K562 (cell line): ENCODE results near the gene TAS2R8. TPM values are rescaled to one million over a fixed set of nuclear protein-coding genes. Genes with fewer than 3 reads are reported as not detected.

Experiments used
- ATAC-seq: fragments of 200-7000 bp; cut with Tn5 transposase; 3 replicates; pipeline ENCODE4 v1.9.1; 2020; ENCODE audit warnings: moderate library complexity
- BruUV-seq: library from RNA; stranded (reverse); fragments of 400-500 nt; replicated peaks from 2 replicates; lab custom pipeline; 2021; lab: Mats Ljungman, UMichigan
- CTCF ChIA-PET: fragments of 300-600 bp; formaldehyde crosslinking; extraction: SDS; loops from one replicate; lab custom pipeline; 2021; ENCODE audit warnings: low intra/inter-chr PET ratio; lab: Yijun Ruan, JAX
- POLR2A ChIA-PET: fragments of 300-600, 350-650 bp; sonication (Branson Sonifier 250); formaldehyde crosslinking; extraction: SDS; loops from one replicate; lab custom pipeline; 2021; ENCODE audit warnings: antibody characterized with exemption, inconsistent platforms; lab: Yijun Ruan, JAX
- DNase-seq, 4 experiments: peaks; one replicate each; pipeline versions ENCODE4 v3.0.0 to v3.0.0-alpha.2; 2011 to 2018; ENCODE audit warnings: low spot score in 3 of 4, mixed read lengths in 3 of 4; ENCODE audit errors: extremely low read depth in 1 of 4
- FAIRE-seq: peaks from 2 replicates; lab custom pipeline; 2011; peaks lifted over from hg19 to GRCh38; lab: Jason Lieb, UNC
- H2AFZ ChIP-seq: 2 replicates; pipeline ENCODE4 v1.6.0; 2011; ENCODE audit warnings: low read depth, low read length, control low read depth, inconsistent platforms
- H3K27ac ChIP-seq: fragments of 200-600 bp; 3 replicates; pipeline ENCODE4 v1.8.0; 2011; ENCODE audit warnings: low read depth, mild to moderate bottlenecking, control low read depth, inconsistent platforms, low read length, moderate library complexity, mixed read lengths; ENCODE audit errors: extremely low read depth
- H3K27me3 ChIP-seq, 2 experiments: fragments of 300-600 bp in 1 of 2; 2 replicates in 1 of 2; 3 replicates in 1 of 2; pipeline versions ENCODE4 v1.6.0 to v1.8.0; 2011; ENCODE audit warnings: inconsistent platforms in 2 of 2, low read length in 2 of 2, mild to moderate bottlenecking in 1 of 2, mixed read lengths in 1 of 2, moderate library complexity in 1 of 2; ENCODE audit not compliant: control insufficient read depth in 2 of 2, insufficient read depth in 2 of 2
- H3K36me3 ChIP-seq: fragments of 300-600 bp; 3 replicates; pipeline ENCODE4 v1.8.0; 2011; ENCODE audit warnings: mild to moderate bottlenecking, low read length, inconsistent platforms; ENCODE audit not compliant: control insufficient read depth, insufficient read depth
- H3K4me1 ChIP-seq, 2 experiments: fragments of 200-600 bp in 1 of 2; replicated peaks in 1 of 2; 2 replicates in 1 of 2; 3 replicates in 1 of 2; pipeline versions ENCODE4 v1.5.1 to v1.8.0; 2011; ENCODE audit warnings: inconsistent platforms in 2 of 2, low read length in 2 of 2, mild to moderate bottlenecking in 1 of 2, mixed read lengths in 1 of 2, moderate library complexity in 1 of 2; ENCODE audit not compliant: control insufficient read depth in 2 of 2, insufficient read depth in 2 of 2
- H3K4me2 ChIP-seq: 2 replicates; pipeline ENCODE4 v1.6.1; 2011; ENCODE audit warnings: low read length, control low read depth, inconsistent platforms, mixed read lengths; ENCODE audit not compliant: insufficient read depth
- H3K4me3 ChIP-seq: fragments of 200-600 bp; sonication (generic), shearing (Covaris generic); 2 replicates; pipeline ENCODE4 v1.5.1; 2016; ENCODE audit warnings: control low read depth, inconsistent platforms
- H3K79me2 ChIP-seq: fragments of 200-600 bp; 3 replicates; pipeline ENCODE4 v1.8.0; 2011; ENCODE audit warnings: low read length, inconsistent platforms; ENCODE audit not compliant: control insufficient read depth, insufficient read depth
- H3K9ac ChIP-seq, 2 experiments: 2 replicates each; pipeline versions ENCODE4 v1.6.0 to v1.6.1; 2011; ENCODE audit warnings: low read depth in 2 of 2, low read length in 2 of 2, control low read depth in 1 of 2, inconsistent platforms in 1 of 2, mild to moderate bottlenecking in 1 of 2, mixed read lengths in 1 of 2; ENCODE audit not compliant: insufficient read depth in 1 of 2
- H3K9me1 ChIP-seq: one replicate; pipeline ENCODE4 v1.6.0; 2011; ENCODE audit warnings: inconsistent platforms, mild to moderate bottlenecking, low read length, moderate library complexity; ENCODE audit not compliant: control insufficient read depth, insufficient read depth
- H3K9me3 ChIP-seq: replicated peaks from 2 replicates; pipeline ENCODE4 v1.5.1; 2011; ENCODE audit warnings: low read depth, low read length, inconsistent platforms; ENCODE audit not compliant: control insufficient read depth, insufficient read depth
- H4K20me1 ChIP-seq: replicated peaks from 2 replicates; pipeline ENCODE4 v1.6.1; 2011; ENCODE audit warnings: low read length, inconsistent platforms, mixed read lengths; ENCODE audit not compliant: control insufficient read depth, insufficient read depth
- CBFA2T2 ChIP-seq: fragments of 450-650 bp; conservative IDR thresholded peaks from 2 replicates; pipeline ENCODE4 v1.6.1; 2017; ENCODE audit warnings: mild to moderate bottlenecking
- CUX1 ChIP-seq: fragments of 200-800 bp; sonication (Bioruptor generic); IDR thresholded peaks from 2 replicates; pipeline ENCODE4 v1.6.1; 2016; ENCODE audit warnings: missing genetic modification characterization, missing compliant biosample characterization
- DEAF1 ChIP-seq: fragments of 450-650 bp; formaldehyde crosslinking; IDR thresholded peaks from 2 replicates; pipeline ENCODE4 v1.4.0; 2020; ENCODE audit warnings: mild to moderate bottlenecking, moderate library complexity
- GABPB2 ChIP-seq: fragments of 250-450 bp; sonication (Bioruptor Pico); conservative IDR thresholded peaks from 2 replicates; pipeline ENCODE4 v1.5.1; 2021; ENCODE audit warnings: mild to moderate bottlenecking
- IFI16 ChIP-seq: fragments of 250-450 bp; sonication (Bioruptor Pico); IDR thresholded peaks from 2 replicates; pipeline ENCODE4 v2.1.2; 2022; ENCODE audit warnings: mild to moderate bottlenecking, inconsistent platforms
- KDM1A ChIP-seq, 2 experiments: fragments of 450-650 bp; IDR thresholded peaks; 2 replicates each; pipeline ENCODE4 v1.6.1; 2016; ENCODE audit warnings: mild to moderate bottlenecking in 2 of 2
- PHF20 ChIP-seq: fragments of 450-650 bp; IDR thresholded peaks from 2 replicates; pipeline ENCODE4 v1.6.1; 2018; ENCODE audit not compliant: partially characterized antibody
- SP1 ChIP-seq: sonication (generic); formaldehyde crosslinking; IDR thresholded peaks from 2 replicates; pipeline ENCODE4 v1.8.1; 2022; ENCODE audit warnings: mild to moderate bottlenecking, missing genetic modification reagents
- TOE1 ChIP-seq, 2 experiments: fragments of 450-650 bp in 1 of 2; sonication (generic) in 1 of 2; formaldehyde crosslinking in 1 of 2; IDR thresholded peaks; 2 replicates each; pipeline versions ENCODE4 v1.7.1 to v1.8.0; 2016 to 2022; ENCODE audit warnings: borderline replicate concordance in 2 of 2, mild to moderate bottlenecking in 2 of 2, antibody characterized with exemption in 1 of 2, inconsistent platforms in 1 of 2, low read depth in 1 of 2, missing genetic modification reagents in 1 of 2, moderate library complexity in 1 of 2
- ZNF778 ChIP-seq: fragments of 450-650 bp; formaldehyde crosslinking; IDR thresholded peaks from 2 replicates; pipeline ENCODE4 v1.4.0; 2020; ENCODE audit warnings: mild to moderate bottlenecking, moderate library complexity
- WGBS: fragments of 100-300 bp; shearing (Covaris generic); methylation state at CpG from one replicate; pipeline ENCODE4 v1.1.6; 2016; ENCODE audit warnings: low coverage, mixed read lengths; ENCODE audit not compliant: insufficient coverage; ENCODE audit errors: missing lambda C conversion rate; 5-methylcytosine and 5-hydroxymethylcytosine counted together
- in situ Hi-C: fragments of 300-500 bp; cut with MboI; formaldehyde crosslinking; loops from 4 replicates; pipeline ENCODE4 v1.15.0; 2018; ENCODE audit warnings: inconsistent platforms, mixed read lengths
- intact Hi-C: fragments of 100-400 bp; cut with micrococcal nuclease; formaldehyde crosslinking; loops from 2 replicates; pipeline ENCODE4 v1.14.2; 2022
- polyA plus RNA-seq, 8 experiments: library from polyadenylated mRNA; depleted of rRNA in 4 of 8; stranded (reverse) in 5 of 8; unstranded in 3 of 8; fragments of >200 nt; fragmentation: Nextera tagmentation in 2 of 8; fragmentation: Illumina TruSeq in 1 of 8; extraction: Ambion mirVana in 2 of 8; extraction: Trizol in 1 of 8; gene quantifications; 2 replicates each; pipeline versions ENCODE4 v1.2.1 to v1.2.3, GENCODE V29; 2011 to 2014; ENCODE audit warnings: inconsistent platforms in 1 of 8, missing spikeins in 1 of 8
- total RNA-seq, 7 experiments: library from RNA; depleted of rRNA in 6 of 7; stranded (reverse); fragments of >200 nt in 6 of 7; fragmentation: Illumina TruSeq in 2 of 7; extraction: Trizol in 2 of 7; gene quantifications; 2 replicates each; pipeline versions ENCODE4 v1.2.1 to v1.2.3, GENCODE V29; 2011 to 2021; ENCODE audit warnings: low replicate concordance in 1 of 7
- TF ChIP-seq, protein P1 (sequence below): sonication (generic); formaldehyde crosslinking; IDR thresholded peaks from 2 replicates; pipeline ENCODE4 v1.8.0; 2022; ENCODE audit warnings: missing genetic modification reagents, mild to moderate bottlenecking, borderline replicate concordance

The TAS2R8 gene
- total and polyA plus RNA-seq, 9 of the 15 experiments (the other 6 are each of a cell fraction or from before 2014, with no cell fraction given) = not detected

DNA sequence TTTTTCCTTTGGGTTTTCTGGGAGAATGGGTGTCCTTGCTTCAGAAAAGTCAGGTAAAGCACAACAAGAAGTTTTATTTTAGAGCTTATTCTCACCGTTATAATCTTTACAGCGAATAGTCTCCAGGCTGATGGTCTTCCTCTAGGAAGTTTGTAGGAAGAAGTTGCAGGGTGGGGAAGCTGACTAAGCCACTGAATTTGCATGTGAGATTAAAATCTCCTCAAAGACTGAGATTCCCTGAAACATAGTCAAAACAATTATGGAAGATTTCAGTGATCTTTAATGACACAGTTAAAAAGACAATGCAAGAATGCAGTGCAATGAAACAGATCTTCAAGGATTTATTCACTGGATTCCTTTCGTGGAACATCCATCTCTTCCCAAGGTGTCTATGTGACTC is 17.9 kb upstream of the TAS2R8 start:
- no peak overlapping the region for H3K27ac ChIP-seq
- no peak overlapping the region for H2AFZ ChIP-seq
- WGBS = 10% methylated on average over 3 of the region's 3 CpGs
- no peak overlapping the region for H3K4me2 ChIP-seq
- no peak overlapping the region for H3K4me3 ChIP-seq
- no peaks in the 10 kb centered on the region for H3K4me1 ChIP-seq
- in situ Hi-C loops = no loop called here
- no TSS peak for BruUV-seq
- H3K79me2 ChIP-seq = no peaks in the 10 kb centered on the region
- TF ChIP-seq PHF20 (no peak), SP1 (CRISPR knock-in tag) (no peak), ZNF778 (no peak), CBFA2T2 (no peak), IFI16 (CRISPR knock-in tag) (no peak), KDM1A (IDR thresholded peaks at IDR 0.05) (no peak), CUX1 (CRISPR knock-in tag) (no peak), GABPB2 (CRISPR knock-in tag) (no peak), DEAF1 (CRISPR knock-in tag) (no peak), TOE1 (IDR thresholded peaks at IDR 0.05; ENCODE audit: borderline replicate concordance) (no peak), TOE1 (CRISPR knock-in tag; IDR thresholded peaks at IDR 0.05; ENCODE audit: borderline replicate concordance, low read depth) (no peak)
- TF ChIP-seq, protein P1, sequence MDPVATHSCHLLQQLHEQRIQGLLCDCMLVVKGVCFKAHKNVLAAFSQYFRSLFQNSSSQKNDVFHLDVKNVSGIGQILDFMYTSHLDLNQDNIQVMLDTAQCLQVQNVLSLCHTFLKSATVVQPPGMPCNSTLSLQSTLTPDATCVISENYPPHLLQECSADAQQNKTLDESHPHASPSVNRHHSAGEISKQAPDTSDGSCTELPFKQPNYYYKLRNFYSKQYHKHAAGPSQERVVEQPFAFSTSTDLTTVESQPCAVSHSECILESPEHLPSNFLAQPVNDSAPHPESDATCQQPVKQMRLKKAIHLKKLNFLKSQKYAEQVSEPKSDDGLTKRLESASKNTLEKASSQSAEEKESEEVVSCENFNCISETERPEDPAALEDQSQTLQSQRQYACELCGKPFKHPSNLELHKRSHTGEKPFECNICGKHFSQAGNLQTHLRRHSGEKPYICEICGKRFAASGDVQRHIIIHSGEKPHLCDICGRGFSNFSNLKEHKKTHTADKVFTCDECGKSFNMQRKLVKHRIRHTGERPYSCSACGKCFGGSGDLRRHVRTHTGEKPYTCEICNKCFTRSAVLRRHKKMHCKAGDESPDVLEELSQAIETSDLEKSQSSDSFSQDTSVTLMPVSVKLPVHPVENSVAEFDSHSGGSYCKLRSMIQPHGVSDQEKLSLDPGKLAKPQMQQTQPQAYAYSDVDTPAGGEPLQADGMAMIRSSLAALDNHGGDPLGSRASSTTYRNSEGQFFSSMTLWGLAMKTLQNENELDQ (CRISPR knock-in tag) = no peak
- CTCF ChIA-PET = no interaction called here
- no peaks in the 10 kb centered on the region for H3K27me3 ChIP-seq
- H4K20me1 ChIP-seq = no peaks in the 10 kb centered on the region
- no peak for DNase-seq
- H3K9ac ChIP-seq = no peak overlapping the region
- no peak for ATAC-seq
- H3K9me1 ChIP-seq = no peaks in the 10 kb centered on the region
- FAIRE-seq = no peak
- no peaks in the 10 kb centered on the region for H3K36me3 ChIP-seq
- H3K9me3 ChIP-seq = no peaks in the 10 kb centered on the region
- intact Hi-C loops = no loop called here
- POLR2A ChIA-PET = interaction anchor here (0.6 kb wide), 1 partner anchor 75 kb away, joined by 5 read pairs; no protein-coding TSS in a partner anchor
